RWPE1 (cell line): Measurements from ENCODE around the gene NCSTN.

ENCODE experiments used
- CTCF ChIA-PET: fragments of 350-600 bp; sonication (Branson Sonifier 250); formaldehyde crosslinking; extraction: SDS; loops from one replicate; lab custom pipeline; 2021; lab: Yijun Ruan, JAX
- POLR2A ChIA-PET: fragments of 400-600 bp; formaldehyde crosslinking; extraction: SDS; loops from one replicate; lab custom pipeline; 2020; ENCODE audit warnings: antibody characterized with exemption; ENCODE audit not compliant: low non-redundant PET; lab: Yijun Ruan, JAX
- DNase-seq: peaks from one replicate; pipeline ENCODE4 v3.0.0; 2012; ENCODE audit warnings: low spot score
- H3K27ac ChIP-seq: fragments of 450-650 bp; 2 replicates; pipeline ENCODE4 v1.5.1; 2017
- TF ChIP-seq, protein P1 (sequence below): fragments of 450-650 bp; conservative IDR thresholded peaks from 2 replicates; pipeline ENCODE4 v1.5.1; 2017; ENCODE audit warnings: low read depth, mild to moderate bottlenecking

Gene NCSTN

DNA sequence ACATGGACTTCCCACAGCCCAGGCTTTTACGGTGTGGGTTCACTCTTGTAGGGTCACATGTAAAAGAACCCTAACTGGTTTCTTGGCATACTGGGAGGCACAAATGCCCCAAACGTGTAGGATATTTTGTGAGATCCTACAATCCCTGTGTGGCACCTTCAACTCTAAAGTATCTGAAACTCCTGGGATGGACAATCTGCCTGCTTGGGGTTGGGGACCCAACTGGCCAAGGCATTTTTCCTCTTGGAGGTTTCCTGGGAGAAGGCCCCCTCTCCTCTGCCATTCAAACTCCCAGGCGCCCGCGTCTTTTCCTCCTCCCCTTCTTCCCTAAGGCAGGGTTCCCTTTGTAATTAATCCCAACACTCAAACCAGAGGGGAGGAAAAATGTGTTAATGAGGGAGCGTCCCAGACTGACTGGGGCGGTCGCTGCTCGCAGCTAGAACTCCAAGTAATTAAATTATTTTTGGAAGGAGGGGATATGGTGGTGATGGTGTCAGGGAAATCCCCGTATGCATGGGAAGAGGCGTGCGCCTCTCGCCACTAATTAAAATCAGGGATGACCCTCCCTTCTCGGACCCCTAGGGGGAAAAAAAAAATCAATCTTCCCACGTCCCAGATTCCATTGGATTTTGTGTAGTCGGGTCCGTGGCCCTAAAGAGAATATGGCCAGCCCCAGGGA lies 56.5 kb downstream of the NCSTN start:
- TF ChIP-seq, protein P1, sequence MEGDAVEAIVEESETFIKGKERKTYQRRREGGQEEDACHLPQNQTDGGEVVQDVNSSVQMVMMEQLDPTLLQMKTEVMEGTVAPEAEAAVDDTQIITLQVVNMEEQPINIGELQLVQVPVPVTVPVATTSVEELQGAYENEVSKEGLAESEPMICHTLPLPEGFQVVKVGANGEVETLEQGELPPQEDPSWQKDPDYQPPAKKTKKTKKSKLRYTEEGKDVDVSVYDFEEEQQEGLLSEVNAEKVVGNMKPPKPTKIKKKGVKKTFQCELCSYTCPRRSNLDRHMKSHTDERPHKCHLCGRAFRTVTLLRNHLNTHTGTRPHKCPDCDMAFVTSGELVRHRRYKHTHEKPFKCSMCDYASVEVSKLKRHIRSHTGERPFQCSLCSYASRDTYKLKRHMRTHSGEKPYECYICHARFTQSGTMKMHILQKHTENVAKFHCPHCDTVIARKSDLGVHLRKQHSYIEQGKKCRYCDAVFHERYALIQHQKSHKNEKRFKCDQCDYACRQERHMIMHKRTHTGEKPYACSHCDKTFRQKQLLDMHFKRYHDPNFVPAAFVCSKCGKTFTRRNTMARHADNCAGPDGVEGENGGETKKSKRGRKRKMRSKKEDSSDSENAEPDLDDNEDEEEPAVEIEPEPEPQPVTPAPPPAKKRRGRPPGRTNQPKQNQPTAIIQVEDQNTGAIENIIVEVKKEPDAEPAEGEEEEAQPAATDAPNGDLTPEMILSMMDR = no peak
- DNase-seq = no peak
- ChIA-PET CTCF (no interaction called here), POLR2A (no interaction called here)
- peak overlapping the region; percentile 38; the same call in 1 of the 2 replicates for H3K27ac ChIP-seq

DNA sequence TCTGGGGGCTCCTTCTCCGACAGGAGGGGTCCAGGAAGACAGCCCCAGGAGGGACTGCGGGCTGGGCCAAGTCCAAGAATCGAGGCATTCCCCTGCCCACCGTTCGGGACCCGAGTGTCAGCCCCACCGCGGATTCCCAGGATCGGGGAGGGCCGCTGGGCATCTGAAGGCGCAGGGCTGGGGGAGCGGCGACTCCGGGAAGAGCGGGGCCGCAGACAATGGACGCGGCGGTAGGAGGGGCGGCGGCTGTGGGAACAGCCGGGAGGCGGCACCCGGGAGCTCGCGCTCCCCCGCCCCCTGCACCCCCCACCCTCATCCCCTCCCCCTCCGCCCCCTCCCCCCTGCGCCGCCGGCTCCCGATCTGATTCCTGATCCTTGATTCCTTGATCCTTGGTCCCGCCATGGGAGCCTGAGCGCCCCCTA lies 57.1 kb downstream of the NCSTN start, which contains the start of gene VANGL2:
Gene VANGL2, plus strand, starts transcription at position 342 of the 423 bp plus-strand sequence. CDS start 15,274 bp downstream, outside the sequence.
- DNase-seq = peak; percentile 80

DNA sequence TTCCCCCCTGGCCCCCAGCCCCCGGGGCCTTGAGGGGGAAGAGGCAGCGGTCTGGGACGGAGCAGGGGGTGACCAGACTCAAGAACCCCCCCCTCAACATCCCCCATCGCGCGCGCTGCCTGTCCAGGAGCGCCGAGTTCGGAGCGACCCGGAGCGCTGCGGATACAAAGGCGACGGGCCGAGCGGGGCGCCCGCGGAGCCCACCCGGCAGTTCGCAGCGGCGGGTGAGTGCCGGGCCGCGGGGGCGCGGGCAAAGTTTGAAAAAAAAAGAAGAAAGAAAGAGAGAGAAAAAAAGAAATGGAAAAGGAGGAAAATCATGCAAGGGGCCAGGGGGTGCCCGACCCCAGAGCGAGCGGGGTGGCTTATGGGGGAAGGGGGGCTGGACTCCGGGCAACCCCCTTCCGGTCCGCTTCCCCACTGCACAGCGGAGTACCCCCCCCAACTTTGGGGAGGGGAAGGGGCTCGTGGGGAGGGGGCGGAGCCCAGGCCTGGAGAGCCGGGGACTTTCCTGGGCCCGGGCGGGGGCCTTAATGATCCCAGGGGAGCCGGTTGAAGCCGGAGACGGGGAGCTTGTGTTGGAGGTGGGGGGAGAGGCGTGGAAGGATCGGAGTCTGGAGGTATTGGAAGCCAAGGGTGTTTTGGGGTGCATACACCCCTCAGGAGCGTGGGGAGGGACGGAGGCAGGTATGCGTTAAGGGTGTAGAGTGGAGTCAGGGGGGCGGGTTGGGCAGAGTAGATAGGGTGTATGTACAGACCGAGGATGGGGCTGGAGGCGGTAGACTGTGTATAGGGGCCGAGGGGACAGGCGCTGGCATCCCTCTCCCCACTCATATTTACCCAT lies 57.7 kb downstream of the NCSTN start:
- peak overlapping the region; percentile 38 for H3K27ac ChIP-seq

More for the DNA sequence above, 57.1 kb downstream of the NCSTN start, which contains the start of gene VANGL2:
- CTCF ChIA-PET = no interaction called here
- H3K27ac ChIP-seq = peak within 1 kb of the TSS; percentile 38
- POLR2A ChIA-PET = interaction anchor here (1.0 kb wide), 1 partner anchor 13 kb away, joined by 3 read pairs; no protein-coding TSS in a partner anchor
- TF ChIP-seq, protein P1 = no peak

DNA sequence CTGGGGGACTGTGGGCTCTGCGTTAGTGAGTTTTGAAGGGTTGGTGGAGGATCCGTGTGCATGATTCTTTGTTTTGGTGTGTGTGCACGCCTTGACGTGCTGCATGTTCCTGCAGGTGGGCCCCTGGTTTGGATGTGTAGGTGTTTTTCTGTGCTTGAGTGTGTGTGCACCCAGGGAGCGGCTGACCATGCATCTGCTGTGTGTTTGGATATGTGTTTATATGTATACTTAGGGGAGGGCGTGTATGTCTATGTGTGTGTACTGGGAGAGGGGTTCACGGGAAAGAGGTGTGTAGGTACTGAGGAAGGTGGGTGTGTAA lies 58.3 kb downstream of the NCSTN start:
- no peak for DNase-seq
- CTCF ChIA-PET = no interaction called here
- TF ChIP-seq, protein P1 = no peak
- POLR2A ChIA-PET = no interaction called here
- H3K27ac ChIP-seq = peak overlapping the region; percentile 38; the same call in 1 of the 2 replicates

More for the DNA sequence above, 57.7 kb downstream of the NCSTN start:
- ChIA-PET CTCF (no interaction called here), POLR2A (interaction anchor here (1.0 kb wide), 1 partner anchor 13 kb away, joined by 3 read pairs; no protein-coding TSS in a partner anchor)
- no peak for DNase-seq
- TF ChIP-seq, protein P1 = no peak

DNA sequence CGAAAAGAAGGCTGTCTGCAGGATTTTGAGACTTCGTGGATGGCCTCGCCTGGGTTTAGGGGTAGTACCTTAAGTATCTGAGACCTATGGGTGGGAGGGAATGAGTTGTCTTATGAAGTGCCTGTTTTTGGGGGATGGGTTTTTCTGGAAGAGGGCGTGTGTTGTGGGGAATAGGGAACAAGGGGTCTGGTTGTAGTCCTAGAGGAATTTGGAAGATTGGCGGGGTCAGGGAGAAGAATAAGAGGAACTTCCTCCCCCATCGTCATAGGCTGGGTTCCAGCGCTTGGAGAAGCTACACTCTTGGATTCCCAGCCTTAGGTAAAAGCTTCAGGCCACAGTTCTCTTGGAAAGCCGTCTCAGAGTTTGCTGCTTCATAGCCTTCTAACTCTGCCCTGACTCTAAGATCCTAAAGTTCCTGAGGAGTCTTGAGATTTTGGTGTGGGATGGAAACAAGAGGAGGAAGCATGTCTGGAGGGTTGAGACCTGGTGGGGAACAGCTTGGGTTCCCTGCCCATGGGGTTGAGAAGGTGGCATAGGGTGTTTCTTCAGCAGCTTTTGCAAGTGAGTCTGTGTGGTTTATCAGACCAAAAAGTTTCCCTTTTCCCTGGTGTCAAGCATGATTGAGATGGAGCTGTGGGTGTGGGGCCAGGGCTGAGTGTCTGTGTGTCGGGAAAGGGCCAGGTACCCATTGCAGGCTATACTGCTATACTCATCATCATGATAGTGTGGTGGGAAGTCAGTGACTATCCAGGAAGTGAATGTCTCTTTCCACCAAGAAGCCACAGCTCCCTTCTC lies 59.0 kb downstream of the NCSTN start:
- TF ChIP-seq, protein P1 = no peak
- ChIA-PET CTCF (interaction anchor here (1.5 kb wide), 1 partner anchor 14 kb away, joined by 4 read pairs; no protein-coding TSS in a partner anchor), POLR2A (no interaction called here)
- no peak overlapping the region for H3K27ac ChIP-seq
- DNase-seq = no peak
